WTC11 (cell line): ENCODE data around the gene AFAP1L2.

ENCODE experiments used
- ATF2 ChIP-seq: sonication (generic); formaldehyde crosslinking; IDR thresholded peaks from 2 replicates; pipeline ENCODE4 v1.8.1; 2022; ENCODE audit warnings: low read depth, missing genetic modification reagents, borderline replicate concordance
- CTCF ChIP-seq: fragments of 200-600 bp; IDR thresholded peaks from 2 replicates; pipeline ENCODE4 v1.8.0; 2022; ENCODE audit warnings: antibody characterized with exemption
- FOXJ3 ChIP-seq: sonication (generic); formaldehyde crosslinking; IDR thresholded peaks from 2 replicates; pipeline ENCODE4 v1.9.0; 2021; ENCODE audit warnings: missing genetic modification reagents, mild to moderate bottlenecking, borderline replicate concordance
- MLX ChIP-seq: sonication (generic); formaldehyde crosslinking; IDR thresholded peaks from 2 replicates; pipeline ENCODE4 v1.8.1; 2023; ENCODE audit warnings: mild to moderate bottlenecking, missing genetic modification reagents, moderate library complexity
- NFE2L1 ChIP-seq: sonication (generic); formaldehyde crosslinking; IDR thresholded peaks from 2 replicates; pipeline ENCODE4 v1.8.1; 2023; ENCODE audit warnings: missing genetic modification reagents
- TCF7 ChIP-seq: sonication (generic); formaldehyde crosslinking; IDR thresholded peaks from 2 replicates; pipeline ENCODE4 v1.8.0; 2022; ENCODE audit warnings: mild to moderate bottlenecking, low read depth, missing genetic modification reagents, moderate library complexity
- USF2 ChIP-seq: sonication (generic); formaldehyde crosslinking; IDR thresholded peaks from 2 replicates; pipeline ENCODE4 v1.8.1; 2023; ENCODE audit warnings: mild to moderate bottlenecking, missing genetic modification reagents, moderate library complexity
- ZNF263 ChIP-seq: sonication (generic); formaldehyde crosslinking; IDR thresholded peaks from 2 replicates; pipeline ENCODE4 v1.8.1; 2022; ENCODE audit warnings: low read depth, mild to moderate bottlenecking, moderate library complexity, missing genetic modification reagents

GRCh38 chr10:114328874-114329273 lies 75.4 kb downstream of the AFAP1L2 start:
- TF ChIP-seq FOXJ3 (CRISPR knock-in tag) = no peak
- TF ChIP-seq CTCF = no peak
- TF ChIP-seq ZNF263 (CRISPR knock-in tag) = no peak
- TF ChIP-seq ATF2 = no peak
- TF ChIP-seq TCF7 (CRISPR knock-in tag) = no peak
- no peak for TF ChIP-seq NFE2L1
- TF ChIP-seq MLX (CRISPR knock-in tag) = no peak
- TF ChIP-seq USF2 (CRISPR knock-in tag) = no peak
